Iris pigment epithelial cell (primary cell): Measurements from ENCODE around the gene RAB40B.
A peak's percentile ranks its signal among the peaks of the same experiment; 100 is the strongest.
"Not testable (repeated sequence)": the region's sequence is repeated elsewhere in the genome, so short reads cannot be mapped to it uniquely, and the experiment has no call there.

Experiments
- DNase-seq: peaks from one replicate; pipeline ENCODE4 v3.0.0-alpha.2; 2011; ENCODE audit warnings: low read depth

Gene RAB40B, protein sequence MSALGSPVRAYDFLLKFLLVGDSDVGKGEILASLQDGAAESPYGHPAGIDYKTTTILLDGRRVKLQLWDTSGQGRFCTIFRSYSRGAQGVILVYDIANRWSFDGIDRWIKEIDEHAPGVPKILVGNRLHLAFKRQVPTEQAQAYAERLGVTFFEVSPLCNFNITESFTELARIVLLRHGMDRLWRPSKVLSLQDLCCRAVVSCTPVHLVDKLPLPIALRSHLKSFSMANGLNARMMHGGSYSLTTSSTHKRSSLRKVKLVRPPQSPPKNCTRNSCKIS

DNA sequence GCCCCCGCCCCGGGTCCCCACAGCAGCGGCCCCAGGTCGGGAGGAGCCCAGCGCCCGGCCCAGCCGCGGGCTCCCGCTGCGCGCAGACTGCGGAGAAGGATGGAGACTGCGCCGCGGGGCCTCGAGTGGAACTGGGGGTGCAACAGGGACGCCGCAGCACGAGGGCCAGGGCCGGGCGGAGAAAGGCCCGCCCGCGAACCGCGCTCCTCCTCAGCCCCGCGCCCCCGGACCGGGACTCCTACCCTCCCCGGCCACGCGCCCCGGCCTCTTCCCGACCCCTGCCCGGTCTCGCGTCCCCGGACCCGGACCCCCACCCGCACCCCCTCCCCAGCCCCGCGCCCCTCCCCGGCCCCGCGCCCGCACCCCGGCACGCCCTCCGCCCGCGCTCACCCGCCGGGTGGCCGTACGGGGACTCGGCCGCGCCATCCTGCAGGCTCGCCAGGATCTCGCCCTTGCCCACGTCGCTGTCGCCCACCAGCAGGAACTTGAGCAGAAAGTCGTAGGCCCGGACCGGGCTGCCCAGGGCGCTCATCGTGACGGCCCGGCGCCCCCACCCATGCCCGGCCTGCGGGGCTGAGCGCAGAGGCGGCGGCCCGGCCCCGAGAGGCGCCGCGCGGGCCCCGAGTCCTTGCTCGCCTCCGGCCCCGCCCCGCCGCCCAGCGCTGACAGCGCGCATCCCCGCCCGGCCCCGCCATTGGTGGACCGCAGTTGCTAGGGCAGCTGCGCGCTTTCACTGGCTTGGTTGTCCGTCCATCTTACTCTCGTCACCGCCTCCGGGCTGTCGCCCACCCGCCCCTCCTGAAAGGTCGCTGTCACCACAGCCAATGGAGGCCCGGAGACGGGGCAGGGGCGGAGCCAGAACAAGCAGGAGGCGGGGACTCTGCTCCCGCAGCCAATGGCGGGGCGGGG is at the start of gene RAB40B:
Gene RAB40B, minus strand, starts transcription at position 634 of the 909 bp plus-strand sequence. Its CDS starts 102 bp downstream, at position 532.
- peak; percentile 99 for DNase-seq

DNA sequence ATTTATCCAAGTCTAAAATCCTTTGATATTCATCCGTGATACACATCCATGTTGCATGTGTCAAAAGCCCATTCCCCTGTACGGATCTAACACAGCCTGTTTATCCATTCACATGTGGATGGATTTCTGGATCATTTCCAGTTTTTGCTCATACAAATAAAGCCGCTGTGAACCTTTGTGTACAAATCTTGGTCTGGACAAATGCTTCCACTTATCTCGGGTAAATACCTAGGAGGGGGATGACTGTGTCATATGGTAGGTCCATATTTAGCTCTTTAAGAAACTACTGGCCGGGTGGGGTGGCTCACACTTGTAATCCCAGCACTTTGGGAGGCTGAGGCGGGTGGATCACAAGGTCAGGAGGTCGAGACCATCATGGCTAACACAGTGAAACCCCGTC is 47.0 kb upstream of the RAB40B start:
- no peak for DNase-seq

DNA sequence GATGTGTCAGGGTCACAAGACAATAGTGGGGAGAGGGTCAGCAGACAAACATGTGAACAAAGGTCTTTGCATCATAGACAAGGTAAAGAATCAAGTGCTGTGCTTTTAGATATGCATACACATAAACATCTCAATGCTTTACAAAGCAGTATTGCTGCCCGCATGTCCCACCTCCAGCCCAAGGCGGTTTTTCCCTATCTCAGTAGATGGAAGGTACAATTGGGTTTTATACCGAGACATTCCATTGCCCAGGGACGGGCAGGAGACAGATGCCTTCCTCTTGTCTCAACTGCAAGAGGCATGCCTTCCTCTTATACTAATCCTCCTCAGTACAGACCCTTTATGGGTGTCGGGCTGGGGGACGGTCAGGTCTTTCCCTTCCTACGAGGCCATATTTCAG is 46.2 kb upstream of the RAB40B start:
- not testable (repeated sequence) for DNase-seq

DNA sequence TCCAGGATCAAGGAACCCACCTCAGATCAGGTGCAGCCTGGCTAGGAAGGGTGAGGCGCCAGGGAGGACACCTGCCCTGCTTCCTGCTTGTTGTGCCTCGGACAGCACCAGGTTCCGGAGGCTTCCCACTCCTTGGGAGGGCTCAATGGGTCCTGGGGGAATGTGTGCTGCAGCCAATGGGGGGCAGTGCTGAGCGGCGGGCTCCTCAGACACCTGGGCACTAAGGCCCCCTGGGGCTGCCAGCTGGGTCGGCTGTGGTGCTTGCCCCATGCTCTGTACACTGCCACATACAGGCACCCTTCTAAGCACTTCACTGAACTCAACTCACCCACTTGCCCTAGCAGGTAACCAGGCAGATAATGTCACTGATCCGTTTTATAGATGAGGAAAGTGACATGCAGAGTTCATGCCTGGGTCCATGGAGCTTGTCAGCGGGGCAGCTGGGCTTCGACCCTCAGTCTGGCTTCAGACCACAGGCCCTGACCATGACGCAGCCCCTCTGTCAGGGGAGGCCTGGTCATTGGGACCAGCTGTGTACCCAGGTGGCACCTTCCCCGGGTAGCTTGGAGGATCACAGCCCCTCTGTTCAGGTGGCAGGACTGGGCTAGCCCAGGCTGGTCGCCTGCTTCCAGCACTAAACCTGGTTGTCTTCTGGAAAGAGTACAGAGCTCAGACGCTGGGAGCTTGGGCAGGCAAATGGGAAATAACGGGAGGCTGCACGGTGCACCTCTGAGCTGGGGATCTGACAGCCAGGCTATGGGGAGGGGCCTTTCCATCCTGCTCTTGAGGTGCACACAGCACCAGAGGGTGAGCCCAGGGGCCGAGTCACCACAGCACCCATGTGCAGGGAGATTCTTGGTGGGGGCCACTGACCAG is 45.1 kb upstream of the RAB40B start:
- DNase-seq = no peak

DNA sequence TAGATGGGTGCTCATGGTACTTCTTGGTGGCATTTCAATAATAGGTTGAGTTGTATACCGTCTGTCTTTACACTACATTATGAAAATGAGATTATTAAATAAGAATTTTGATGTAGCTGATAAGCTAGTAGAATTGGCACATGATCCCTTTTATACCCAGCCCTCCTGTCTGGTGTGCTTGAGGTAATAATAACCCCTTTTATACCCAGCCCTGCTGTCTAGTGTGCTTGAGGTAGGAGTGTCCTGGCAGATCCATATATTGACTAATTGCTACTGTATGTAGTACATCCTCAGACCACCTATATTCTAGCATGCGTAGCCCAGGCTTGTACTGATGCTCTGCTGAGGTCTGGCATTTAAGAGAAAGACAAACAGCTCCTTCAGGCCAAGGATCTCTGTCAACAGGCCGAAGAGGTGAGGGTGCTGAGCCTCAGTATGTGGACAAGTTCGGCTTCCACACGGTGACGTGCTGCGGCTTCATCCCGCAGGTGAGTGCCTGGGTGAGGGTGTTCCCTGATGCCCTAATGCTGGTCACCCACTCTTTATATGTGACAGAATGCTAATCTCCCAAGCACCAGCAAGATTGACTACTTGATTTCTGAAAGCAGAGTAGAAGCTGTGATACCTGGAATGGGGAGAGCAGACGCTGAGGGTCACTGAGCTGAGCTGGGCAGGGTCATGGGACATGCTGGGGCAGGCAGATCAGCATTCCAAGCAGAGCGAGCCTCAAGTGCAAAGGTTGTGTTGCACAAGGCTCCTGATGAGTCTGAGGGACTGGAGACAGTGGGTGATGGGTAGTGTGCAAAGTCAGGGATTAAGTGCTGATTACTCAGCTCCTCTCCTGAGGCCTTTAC is 42.6 kb upstream of the RAB40B start:
- DNase-seq = peak; percentile 36

- DNase-seq = no peak
Observed at GRCh38 chr17:82737967-82738877, 39.7 kb upstream of the RAB40B start.

DNA sequence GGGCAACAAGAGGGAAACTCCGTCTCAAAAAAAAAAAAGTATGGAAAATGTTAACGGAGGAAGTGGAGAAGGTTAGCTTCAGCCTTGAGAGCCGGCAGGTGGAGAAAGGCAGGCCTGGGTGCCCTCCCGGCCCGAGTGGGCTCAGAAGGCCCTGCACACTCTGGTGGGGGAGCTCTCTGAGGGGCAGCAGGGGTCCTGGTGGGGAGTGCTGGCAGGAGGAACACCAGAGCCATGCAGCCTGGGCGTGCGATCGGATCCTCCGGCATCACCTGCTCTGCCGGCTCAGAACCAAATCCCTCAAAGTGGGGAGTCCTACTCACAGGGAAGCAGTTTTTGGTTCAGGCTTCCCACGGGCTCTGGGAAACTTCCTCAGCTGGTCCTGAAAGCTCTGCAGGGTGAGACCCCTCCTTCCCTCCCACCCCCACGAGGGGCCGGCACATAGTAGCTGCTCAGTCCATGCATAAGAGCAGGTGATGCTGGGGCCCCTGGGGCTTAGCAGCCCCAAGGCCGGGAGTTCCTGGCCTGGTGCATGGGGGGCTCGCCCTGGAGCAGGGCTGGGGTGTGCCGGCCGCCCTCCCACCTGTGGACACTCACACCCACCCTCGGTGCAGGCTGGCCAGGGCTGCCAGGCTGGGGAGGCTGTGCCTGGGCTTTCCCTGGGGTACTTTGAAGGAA is 38.1 kb upstream of the RAB40B start:
- no peak for DNase-seq

- peak; percentile 66 for DNase-seq
Observed at GRCh38 chr17:82734987-82735866, 36.7 kb upstream of the RAB40B start, which contains the start of gene FN3K. TSS of gene FN3K (plus strand) at chr17:82735615. CDS start at chr17:82735637, 22 bp downstream.

DNA sequence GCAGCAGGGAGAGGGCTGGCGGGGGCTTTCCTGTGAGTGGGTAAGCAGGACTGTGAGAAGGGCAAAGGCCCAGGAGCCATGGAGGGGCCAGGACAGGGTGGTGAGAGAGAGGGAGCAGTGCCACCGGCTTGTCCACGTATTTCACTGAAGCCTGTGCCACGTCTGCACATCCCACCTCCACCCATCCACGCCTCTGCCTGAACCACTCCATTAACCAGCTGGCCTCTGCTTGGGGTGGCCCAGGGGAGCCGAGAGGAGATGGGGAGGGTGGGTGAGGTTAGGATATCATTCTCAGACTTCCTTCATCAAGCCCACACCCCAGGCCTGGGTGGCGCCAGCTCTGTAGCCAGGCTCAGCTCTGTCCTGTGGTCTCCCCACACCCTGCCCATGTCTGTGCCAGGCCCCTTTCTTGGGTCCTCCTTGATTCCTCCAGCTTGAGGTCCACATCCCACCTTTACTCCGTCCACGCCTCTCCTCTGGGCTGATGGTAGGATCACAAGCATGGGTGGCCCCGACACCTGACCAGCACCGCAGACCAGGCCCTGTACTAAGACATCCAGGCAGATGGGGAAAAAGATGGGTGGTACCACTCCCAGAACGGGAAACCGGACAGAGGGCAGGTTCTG is 33.7 kb upstream of the RAB40B start:
- no peak for DNase-seq

DNA sequence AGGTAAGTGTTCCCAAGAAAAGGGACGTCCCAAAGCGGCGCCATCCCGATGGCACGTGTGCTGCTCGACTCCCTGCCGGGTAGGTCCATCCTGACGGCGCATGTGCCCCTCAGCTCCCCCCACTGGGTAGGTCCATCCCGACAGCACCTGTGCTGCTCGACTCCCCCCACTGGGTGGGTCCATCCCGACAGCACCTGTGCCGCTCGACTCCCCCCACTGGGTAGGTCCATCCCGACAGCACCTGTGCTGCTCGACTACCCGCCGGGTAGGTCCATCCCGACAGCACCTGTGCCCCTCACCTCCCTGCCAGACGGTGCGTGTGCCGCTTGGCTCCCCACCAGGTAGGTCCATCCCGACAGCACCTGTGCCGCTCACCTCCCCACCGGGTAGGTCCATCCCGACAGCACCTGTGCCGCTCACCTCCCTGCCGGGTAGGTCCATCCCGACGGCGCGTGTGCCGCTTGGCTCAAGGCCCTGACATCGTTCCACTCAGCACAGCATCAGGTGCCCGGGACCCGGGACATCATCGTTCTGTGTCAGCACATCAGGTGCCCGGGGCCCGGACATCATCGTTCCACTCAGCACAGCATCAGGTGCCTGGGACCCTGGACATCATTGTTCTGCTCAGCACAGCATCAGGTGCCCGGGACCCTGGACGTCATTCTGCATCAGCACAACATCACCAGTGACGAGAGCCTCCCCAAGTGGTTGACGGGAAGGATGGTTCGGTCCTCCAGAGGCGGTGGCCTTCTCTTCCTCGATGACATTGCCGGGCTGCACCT is 31.2 kb upstream of the RAB40B start:
- DNase-seq = no peak

GRCh38 chr17:82726427-82726826 is 27.9 kb upstream of the RAB40B start:
- no peak for DNase-seq

GRCh38 chr17:82723169-82723807 is 24.8 kb upstream of the RAB40B start:
- no peak for DNase-seq

- no peak for DNase-seq
Observed at GRCh38 chr17:82722341-82723013, 24.0 kb upstream of the RAB40B start.

DNA sequence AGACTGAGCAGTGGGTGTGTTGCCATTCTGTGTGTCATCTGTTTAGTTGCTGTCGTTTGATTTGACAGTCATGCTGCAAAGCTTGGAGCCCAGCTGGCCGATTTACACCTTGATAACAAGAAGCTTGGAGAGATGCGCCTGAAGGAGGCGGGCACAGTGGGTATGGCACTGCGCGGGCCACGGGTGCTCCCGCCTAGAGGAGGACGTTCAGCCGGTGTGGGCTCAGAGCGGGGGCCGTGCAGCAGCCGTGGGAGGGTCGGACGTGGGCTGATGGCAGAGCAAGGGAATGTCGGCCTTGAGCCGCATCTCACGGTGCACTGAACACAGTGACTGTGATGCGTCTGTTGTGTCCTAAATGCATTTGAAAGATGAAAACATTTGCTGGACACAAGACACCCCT is 21.7 kb upstream of the RAB40B start:
- no peak for DNase-seq

DNA sequence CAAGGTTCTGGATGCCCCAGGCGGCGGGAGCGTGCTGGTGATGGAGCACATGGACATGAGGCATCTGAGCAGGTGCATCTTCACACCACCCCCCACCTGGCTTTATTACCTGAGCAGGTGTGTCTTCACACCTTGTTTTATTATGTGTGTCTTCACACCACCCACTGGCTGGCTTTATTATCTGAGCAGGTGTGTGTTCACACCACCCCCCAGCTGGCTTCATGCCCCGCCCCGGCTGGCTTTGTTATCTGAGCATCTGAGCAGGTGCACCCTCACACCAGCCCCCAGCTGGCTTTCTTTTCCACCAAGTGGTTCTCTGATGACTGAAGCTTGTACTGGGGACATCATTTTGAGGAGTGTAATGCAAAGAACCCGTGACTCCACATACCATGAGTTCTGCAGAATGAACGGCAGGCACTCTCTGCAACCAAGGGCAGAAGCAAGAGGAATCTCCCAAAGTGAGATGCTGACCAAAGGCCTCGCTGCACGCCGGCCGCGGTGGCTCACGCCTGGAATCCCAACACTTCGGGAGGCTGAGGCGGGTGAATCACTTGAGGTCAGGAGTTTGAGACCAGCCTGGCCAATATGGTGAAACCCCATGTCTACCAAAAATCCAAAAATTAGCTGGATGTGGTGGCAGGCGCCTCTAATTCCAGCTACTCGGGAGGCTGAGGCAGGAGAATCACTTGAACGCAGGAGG is 20.6 kb upstream of the RAB40B start:
- no peak for DNase-seq
